Activated CD4-positive, alpha-beta T cell treated with anti-CD3 and anti-CD28 coated beads for 1 hour (primary cell): Measurements from ENCODE around the gene EFHC2.

Experiments
- DNase-seq: peaks from one replicate; pipeline ENCODE4 v3.0.0-alpha.2; 2020

EFHC2 gene, protein sequence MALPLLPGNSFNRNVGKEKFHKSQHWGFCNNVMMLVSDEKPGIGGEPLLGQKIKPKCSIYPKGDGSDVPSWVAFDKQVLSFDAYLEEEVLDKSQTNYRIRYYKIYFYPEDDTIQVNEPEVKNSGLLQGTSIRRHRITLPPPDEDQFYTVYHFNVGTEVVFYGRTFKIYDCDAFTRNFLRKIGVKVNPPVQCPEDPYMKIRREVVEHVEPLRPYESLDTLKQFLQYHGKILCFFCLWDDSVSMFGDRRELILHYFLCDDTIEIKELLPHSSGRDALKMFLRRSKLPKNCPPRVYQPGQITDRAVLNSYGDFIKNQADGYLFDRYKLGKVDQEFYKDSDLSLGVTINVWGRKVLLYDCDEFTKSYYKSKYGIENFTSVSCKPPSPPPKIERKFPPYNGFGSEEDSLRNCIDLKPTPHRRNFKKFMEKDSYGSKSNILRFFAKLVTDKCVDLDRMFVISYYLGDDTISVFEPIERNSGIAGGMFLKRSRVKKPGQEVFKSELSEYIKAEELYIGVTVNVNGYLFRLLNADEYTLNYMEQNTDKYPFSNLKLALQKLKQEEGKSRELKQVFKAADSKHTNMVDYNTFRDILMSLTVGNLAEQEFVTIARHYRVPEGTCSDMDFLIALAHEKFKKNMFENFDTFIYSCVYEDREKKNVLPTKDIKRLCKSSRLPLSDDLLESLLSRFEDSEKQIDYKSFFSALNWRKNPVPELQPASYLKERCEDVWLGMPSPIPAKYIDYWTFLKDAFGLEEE

GRCh38 chrX:44343412-44344141, at the start of gene EFHC2:
TSS of gene EFHC2 (minus strand) at chrX:44343672. CDS start at chrX:44343588, 84 bp downstream.
- peak; percentile 25 for DNase-seq

GRCh38 chrX:44392767-44393166, 49.3 kb upstream of the EFHC2 start:
- no peak for DNase-seq

- no peak for DNase-seq
Observed at GRCh38 chrX:44384688-44385338, 41.3 kb upstream of the EFHC2 start.

DNA sequence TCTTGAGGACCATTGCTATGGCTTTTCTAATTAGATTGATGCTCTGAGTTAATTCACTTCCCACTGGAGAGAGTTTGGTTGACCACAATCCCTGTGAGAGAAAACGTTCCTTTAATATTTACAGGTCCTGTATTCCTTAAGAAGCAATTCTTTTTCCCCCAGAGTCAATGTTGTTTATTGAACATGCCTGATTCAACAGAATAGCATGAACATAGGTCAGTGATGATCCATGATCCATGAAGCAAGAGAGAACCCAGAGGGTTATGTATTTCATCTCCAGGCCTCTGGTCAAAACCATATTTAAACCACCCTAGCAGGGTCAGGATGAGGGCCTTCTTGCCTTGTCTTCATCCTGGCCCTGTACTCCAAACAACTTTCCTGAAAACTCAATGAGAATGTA, 39.4 kb upstream of the EFHC2 start:
- no peak for DNase-seq

DNA sequence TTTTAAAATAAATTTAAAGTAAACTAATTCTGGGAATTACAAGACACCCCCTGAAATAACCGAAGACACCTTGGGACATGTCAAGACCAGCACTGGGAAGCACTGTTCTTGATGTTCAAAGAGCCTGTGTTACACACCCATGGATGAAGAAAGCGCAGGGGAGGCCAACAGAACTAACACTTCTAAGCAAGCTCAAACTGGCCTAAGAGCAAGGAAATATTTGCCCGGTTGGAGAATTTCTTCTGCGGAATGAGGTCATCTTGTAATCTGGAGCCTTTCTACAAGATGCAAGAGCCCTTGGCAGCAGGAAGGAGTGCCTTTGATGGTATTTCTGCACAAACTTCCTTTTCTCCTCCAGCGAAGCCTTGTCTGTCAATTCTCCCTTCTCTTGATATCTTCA, 9.3 kb upstream of the EFHC2 start:
- no peak for DNase-seq

DNA sequence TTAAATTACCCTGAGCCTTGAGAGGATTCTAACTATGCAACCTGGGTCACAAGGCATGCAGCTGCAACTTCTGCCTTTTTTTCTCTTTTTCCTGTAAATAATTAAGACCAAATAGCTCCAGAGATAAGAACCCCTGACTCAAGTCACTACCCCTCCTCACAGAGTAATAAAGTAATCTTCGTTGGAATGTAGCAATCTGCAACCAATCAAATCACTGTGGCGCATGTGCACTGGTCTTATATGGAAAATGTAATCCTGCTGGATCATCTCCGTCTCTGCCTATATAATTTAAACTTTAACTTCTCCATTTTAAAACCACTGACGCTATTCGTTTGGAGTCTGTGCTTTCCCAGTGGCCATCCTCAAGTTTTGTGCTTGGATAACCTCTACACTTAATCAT, 6.1 kb upstream of the EFHC2 start:
- no peak for DNase-seq

DNA sequence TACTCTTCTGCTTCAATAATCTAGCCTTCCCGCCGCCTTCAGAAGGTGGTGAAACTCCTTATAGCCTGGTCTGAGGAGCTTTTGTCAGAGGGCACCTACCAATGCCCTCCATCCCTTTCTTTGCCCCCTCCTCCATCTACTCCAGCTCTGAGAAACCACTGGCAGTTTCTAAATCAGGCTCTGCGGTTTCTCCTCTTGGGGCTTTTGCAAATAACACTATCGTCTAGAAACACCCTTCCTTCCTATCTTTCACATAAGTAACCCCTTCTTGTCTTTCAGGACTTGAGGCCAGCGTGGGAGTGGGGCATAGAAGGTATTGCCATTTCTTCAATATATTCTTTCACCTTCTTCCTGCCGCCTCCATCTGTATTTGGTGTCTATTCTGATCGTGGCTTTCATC, 1.2 kb upstream of the EFHC2 start:
- DNase-seq: no peak

DNA sequence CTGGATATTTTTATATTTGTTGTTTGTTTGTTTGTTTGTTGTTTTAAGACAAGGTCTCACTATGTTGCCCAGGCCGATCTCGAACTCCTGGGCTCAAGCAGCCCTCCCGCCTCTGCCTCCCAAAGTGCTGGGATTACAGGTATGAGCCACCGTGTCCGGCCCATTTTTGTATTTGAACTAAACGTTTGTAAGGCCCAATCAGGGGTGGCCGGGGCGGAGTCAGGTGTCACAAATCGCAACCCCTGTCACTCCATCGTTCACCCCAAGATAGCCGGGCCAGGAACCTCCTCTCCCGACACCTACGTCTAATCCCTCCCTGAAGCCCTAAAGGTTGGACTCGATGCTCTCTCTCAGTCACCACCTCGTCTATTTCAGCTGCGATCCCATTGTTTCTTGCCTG, 722 bp upstream of the EFHC2 start:
- DNase-seq: peak; percentile 38

DNA sequence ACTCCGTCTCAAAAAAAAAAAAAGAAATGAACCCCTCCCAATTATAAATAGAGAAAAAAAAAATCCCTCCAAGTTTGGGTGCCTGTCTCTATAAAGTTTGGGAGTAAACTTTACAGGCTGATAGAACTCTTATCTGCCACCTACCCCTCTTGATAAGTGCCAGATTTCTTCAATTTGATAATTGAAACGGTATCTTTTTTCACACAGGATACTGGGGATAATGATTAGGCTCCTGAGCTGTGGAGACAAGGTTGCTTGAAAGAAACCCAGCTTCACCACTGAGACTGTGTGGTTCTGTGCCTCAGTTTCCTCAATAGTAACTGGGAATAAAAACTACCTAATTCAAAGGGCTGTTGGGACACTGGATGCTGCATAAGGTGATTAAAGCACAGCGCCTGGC, 606 bp downstream of the EFHC2 start:
- no peak for DNase-seq

GRCh38 chrX:44338361-44338760, 5.1 kb downstream of the EFHC2 start:
- no peak for DNase-seq

GRCh38 chrX:44332437-44332836, 11.0 kb downstream of the EFHC2 start:
- DNase-seq: no peak

DNA sequence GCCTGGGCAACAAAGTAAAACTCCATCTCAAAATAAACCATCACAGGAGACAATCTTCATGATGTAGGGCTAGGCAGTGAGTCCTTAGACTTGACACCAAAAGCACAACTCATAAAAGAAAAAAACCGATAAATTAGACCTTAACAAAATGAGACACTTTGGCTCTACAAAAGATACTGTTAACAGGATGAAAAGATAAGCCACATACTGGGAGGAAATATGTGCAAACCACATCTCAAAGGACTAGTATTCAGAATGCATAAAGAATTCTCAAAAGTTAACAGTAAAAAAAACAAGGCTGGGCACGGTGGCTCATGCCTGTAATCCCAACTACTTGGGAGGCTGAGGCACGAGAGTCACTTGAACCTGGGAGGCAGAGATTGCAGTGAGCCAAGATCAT, 13.2 kb downstream of the EFHC2 start:
- no peak for DNase-seq

- no peak for DNase-seq
Observed at GRCh38 chrX:44319550-44319949, 23.9 kb downstream of the EFHC2 start.

- DNase-seq: no peak
Observed at GRCh38 chrX:44317181-44317580, 26.3 kb downstream of the EFHC2 start.

DNA sequence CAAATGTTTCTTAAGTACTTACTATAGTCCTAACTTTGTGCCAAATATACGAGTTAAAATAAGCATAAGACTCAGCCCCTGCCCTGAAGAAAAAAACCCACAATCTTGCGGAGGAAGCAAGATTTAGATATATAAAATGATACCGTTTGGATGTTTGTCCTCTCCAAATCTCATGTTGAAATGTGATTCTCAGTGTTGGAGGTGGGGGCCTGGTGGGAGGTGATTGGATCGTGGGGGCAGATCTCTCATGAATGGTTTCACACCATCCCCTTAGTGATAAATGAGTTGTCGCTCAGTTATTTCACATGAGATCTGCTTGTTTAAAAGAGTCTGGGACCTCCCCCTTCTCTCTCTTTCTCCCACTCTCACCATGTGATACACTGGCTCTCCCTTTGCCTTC, 28.7 kb downstream of the EFHC2 start:
- DNase-seq: no peak

- DNase-seq: no peak
Observed at GRCh38 chrX:44314259-44314734, 29.2 kb downstream of the EFHC2 start.

DNA sequence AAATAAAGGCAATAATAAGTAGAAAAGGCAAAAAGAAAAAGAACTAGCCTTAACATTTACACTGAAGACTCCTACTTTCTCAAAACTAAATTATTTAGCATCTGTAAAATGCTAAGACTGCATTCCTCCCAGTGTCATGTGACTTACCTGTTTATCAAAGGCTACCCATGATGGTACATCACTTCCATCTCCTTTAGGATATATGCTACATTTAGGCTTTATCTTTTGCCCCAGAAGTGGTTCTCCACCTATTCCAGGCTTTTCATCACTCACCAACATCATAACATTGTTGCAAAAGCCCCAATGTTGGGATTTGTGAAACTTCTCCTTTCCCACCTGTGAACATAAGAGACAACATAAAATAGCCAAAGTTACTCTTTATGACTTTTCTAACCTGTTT, 31.1 kb downstream of the EFHC2 start:
- no peak for DNase-seq

DNA sequence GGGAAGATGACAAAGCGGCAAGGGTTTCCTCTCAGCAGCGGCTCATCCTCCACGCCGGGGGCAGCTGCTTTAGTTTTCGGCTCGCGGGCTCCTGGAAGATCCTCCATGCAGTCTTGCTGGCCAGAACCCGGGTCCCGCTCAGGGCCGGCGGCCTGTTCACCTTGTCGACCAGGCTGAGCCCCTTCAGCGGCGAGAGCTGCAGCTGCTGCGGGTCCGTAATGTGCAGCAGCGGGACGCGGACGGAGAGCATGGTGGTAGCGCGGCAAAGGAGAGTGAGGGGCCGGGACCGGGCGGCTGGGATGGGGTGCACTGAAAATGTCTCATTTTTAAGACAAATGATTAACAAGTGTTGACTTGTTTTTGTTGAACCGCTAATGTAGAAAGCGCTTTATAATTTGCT, 33.2 kb downstream of the EFHC2 start:
- DNase-seq: no peak

- DNase-seq: no peak
Observed at GRCh38 chrX:44308869-44309268, 34.6 kb downstream of the EFHC2 start.

DNA sequence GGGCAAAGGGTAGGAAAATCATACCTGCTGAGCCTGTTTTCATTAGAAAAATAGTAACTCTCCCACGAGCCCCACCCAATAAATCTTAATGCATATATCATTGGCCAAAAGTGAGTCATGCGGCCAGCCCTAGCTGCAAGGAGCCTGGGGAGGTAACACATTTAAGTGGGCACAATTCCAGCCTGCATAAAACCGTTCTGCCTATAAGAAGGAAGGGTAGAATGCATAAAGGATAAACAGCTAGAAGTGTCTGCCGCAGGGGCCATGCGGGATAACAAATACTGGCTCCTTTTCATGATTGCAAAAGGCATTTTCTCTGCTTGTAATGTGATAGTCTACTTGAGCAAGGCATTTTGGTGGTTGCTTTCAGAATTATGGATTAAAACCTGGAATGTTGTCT, 37.1 kb downstream of the EFHC2 start:
- no peak for DNase-seq

DNA sequence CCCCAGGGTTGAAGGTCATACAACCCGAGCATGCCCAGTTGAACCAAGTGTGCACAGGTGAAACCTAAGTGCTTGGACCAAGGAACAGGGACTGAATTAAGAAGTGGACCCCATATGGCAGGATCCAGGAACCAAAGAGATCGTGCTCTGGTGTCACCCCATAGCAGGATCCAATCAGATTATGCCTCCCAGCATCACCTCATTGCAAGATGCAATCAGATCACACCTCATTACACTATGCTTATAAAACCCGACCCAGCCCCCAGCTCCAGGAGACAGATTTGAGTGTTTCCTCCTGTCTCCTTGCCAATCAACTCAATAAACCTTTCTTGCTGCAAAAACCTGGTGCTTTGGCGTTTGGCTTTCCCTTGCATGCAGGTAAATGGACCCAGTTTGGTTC, 37.6 kb downstream of the EFHC2 start:
- no peak for DNase-seq

DNA sequence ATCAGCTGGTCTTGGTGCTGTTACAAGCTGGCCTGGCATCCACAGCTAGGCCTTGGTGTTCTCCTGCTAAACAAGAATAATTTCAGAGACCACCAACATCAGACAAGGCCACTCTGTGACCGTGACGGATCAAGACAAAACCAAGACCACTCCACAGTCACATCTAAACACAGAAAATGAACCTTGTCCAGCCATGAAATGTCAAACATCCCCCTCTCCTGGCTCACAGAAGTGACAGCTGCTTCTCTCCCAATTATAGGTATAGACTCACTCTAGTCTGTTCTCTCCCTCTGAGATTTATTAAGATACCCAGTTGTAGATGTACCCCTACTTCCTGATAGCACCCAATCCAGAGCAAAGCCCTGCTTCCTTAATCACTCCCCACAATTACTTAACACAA, 40.4 kb downstream of the EFHC2 start:
- DNase-seq: no peak

GRCh38 chrX:44299177-44299576, 44.3 kb downstream of the EFHC2 start:
- DNase-seq: no peak
